Placental epithelial cell (primary cell): ENCODE results near the gene PCDHB3. TPM values are rescaled to one million over a fixed set of nuclear protein-coding genes. Genes with fewer than 3 reads are reported as not detected.

Experiments used
- total RNA-seq: library from RNA; depleted of rRNA; stranded (reverse); fragments of >200 nt; gene quantifications from 2 replicates; pipeline ENCODE4 v1.2.3, GENCODE V29; 2012

PCDHB3 gene
- 0.11 and 0.39 TPM in 2 replicates for total RNA-seq

GRCh38 chr5:141100243-141100805 is at the start of gene PCDHB3:
Gene PCDHB3 (plus strand): TSS chr5:141100473. CDS start chr5:141100650, 177 bp downstream.

GRCh38 chr5:141050622-141051520 is 49.4 kb upstream of the PCDHB3 start, which contains the start of gene PCDHB1:
Gene PCDHB1 (plus strand): TSS chr5:141051374. CDS start chr5:141051471, 97 bp downstream.

DNA sequence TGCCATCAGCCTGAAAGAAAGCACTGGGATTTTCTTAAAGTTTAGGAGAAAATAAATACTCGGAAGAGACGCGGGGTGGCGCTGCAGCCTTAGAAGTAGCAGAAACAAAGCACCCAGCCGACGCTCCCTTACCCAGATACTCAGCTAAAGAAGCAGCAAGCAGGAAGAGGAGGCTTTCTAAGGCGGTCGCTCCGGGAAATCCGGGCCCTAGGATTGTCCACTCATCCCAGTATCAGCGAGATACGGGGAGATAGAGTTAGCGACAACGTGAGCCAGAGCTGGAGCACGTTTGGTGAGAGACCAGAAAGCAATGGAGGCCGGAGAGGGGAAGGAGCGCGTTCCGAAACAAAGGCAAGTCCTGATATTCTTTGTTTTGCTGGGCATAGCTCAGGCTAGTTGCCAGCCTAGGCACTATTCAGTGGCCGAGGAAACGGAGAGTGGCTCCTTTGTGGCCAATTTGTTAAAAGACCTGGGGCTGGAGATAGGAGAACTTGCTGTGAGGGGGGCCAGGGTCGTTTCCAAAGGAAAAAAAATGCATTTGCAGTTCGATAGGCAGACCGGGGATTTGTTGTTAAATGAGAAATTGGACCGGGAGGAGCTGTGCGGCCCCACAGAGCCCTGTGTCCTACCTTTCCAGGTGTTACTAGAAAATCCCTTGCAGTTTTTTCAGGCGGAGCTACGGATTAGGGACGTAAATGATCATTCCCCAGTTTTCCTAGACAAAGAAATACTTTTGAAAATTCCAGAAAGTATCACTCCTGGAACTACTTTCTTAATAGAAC is 5.6 kb upstream of the PCDHB3 start, which contains the start of gene PCDHB2:
PCDHB2 (plus strand) TSS at position 135 of the 782 bp plus-strand sequence; CDS start at position 311, 176 bp downstream.

DNA sequence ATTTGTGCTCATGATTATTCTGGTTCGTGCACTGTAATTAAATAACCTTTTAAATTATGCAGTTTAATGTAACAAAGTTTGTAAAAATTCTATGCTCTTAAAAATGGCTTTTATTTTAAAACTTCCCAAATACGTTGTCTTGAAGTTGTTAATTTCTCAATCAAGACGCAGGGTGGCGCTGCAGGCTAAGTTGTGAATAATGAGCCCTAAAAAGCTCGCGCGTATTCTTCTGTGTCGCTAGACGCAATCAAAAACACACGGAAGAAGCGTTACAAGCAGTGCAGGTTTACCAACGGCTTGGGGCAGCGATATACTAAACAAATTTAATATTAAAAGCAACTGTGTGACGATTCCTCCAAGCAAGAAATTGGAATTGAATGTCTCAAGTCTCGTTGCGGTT is 21.3 kb downstream of the PCDHB3 start, which contains the start of gene PCDHB4:
PCDHB4 (plus strand) TSS at position 256 of the 400 bp plus-strand sequence. CDS start 181 bp downstream, outside the sequence.

DNA sequence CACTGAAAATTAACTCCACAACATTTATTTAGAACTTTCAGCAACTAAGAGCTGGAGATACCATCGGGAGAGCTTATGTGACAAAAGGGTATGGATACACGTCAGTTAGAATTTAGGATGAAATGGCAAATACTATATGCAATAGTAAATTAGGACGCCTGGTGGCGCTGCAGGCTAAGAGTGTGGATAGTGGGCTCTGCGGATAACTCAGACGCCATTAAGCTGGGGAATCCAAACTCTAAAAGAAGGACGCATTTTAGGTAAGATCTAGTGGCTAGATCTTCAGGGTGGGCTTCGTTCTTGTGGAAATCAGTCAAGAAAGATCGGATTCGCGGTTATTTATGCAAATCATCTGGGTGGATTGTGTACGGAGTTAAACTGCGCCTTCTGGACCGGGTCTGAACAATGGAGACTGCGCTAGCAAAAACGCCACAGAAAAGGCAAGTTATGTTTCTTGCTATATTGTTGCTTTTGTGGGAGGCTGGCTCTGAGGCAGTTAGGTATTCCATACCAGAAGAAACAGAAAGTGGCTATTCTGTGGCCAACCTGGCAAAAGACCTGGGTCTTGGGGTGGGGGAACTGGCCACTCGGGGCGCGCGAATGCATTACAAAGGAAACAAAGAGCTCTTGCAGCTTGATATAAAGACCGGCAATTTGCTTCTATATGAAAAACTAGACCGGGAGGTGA is 34.9 kb downstream of the PCDHB3 start, which contains the start of gene PCDHB5:
PCDHB5 (plus strand) TSS at position 177 of the 688 bp plus-strand sequence; CDS start at position 406, 229 bp downstream.

GRCh38 chr5:141149812-141150211 is 49.5 kb downstream of the PCDHB3 start, which contains the start of gene PCDHB6:
Gene PCDHB6 (plus strand): TSS chr5:141150057. CDS start chr5:141150258, 201 bp downstream.

Other genes starting within 250 kb of the PCDHB3 start
- 0.11 and 0.39 TPM in 2 replicates for gene PCDHA10, start 244.6 kb upstream of the PCDHB3 start, total RNA-seq
- under 0.01 and 0.11 TPM in 2 replicates for gene PCDHA11, start 231.5 kb upstream of the PCDHB3 start, total RNA-seq
- gene PCDHA12, start 225.2 kb upstream of the PCDHB3 start, total RNA-seq = under 0.01 and 0.11 TPM in 2 replicates
- 0.11 and 0.39 TPM in 2 replicates for gene PCDHA13, start 218.3 kb upstream of the PCDHB3 start, total RNA-seq
- 0.39 TPM in 1 of 2 replicates, not detected in the other for gene PCDHAC1, start 174.2 kb upstream of the PCDHB3 start, total RNA-seq
- gene PCDHAC2, start 134.0 kb upstream of the PCDHB3 start, total RNA-seq = 0.39 TPM in 1 of 2 replicates, not detected in the other
- gene PCDHB1, start 49.1 kb upstream of the PCDHB3 start, total RNA-seq = not detected in 2 replicates
- 0.39 and 1.2 TPM in 2 replicates for gene PCDHB2, start 5.9 kb upstream of the PCDHB3 start, total RNA-seq
- 0.22 and 0.39 TPM in 2 replicates for gene PCDHB4, start 21.3 kb downstream of the PCDHB3 start, total RNA-seq
- under 0.01 and 0.54 TPM in 2 replicates for gene PCDHB5, start 34.7 kb downstream of the PCDHB3 start, total RNA-seq
- gene PCDHB6, start 49.6 kb downstream of the PCDHB3 start, total RNA-seq = 0.11 and 0.39 TPM in 2 replicates
- gene PCDHB7, start 72.2 kb downstream of the PCDHB3 start, total RNA-seq = 0.22 and 0.79 TPM in 2 replicates
- gene PCDHB8, start 77.3 kb downstream of the PCDHB3 start, total RNA-seq = under 0.01 TPM in 1 of 2 replicates, not detected in the other
- under 0.01 and 0.11 TPM in 2 replicates for gene PCDHB16, start 81.9 kb downstream of the PCDHB3 start, total RNA-seq
- 0.54 TPM in 1 of 2 replicates, not detected in the other for gene PCDHB9, start 86.7 kb downstream of the PCDHB3 start, total RNA-seq
- 0.39 TPM in 1 of 2 replicates, not detected in the other for gene PCDHB10, start 91.9 kb downstream of the PCDHB3 start, total RNA-seq
- 0.39 TPM in 1 of 2 replicates, not detected in the other for gene PCDHB11, start 99.2 kb downstream of the PCDHB3 start, total RNA-seq
- under 0.01 and 0.11 TPM in 2 replicates for gene PCDHB12, start 108.2 kb downstream of the PCDHB3 start, total RNA-seq
- 0.43 and 0.79 TPM in 2 replicates for gene PCDHB13, start 113.4 kb downstream of the PCDHB3 start, total RNA-seq
- 0.22 and 1.2 TPM in 2 replicates for gene PCDHB14, start 122.9 kb downstream of the PCDHB3 start, total RNA-seq
- 0.11 and 0.39 TPM in 2 replicates for gene PCDHB15, start 144.9 kb downstream of the PCDHB3 start, total RNA-seq
- 0.22 and 0.39 TPM in 2 replicates for gene SLC25A2, start 203.6 kb downstream of the PCDHB3 start, total RNA-seq
- 49.9 and 60.9 TPM in 2 replicates for gene TAF7, start 220.3 kb downstream of the PCDHB3 start, total RNA-seq
- 0.22 and 0.39 TPM in 2 replicates for gene PCDHGA1, start 230.0 kb downstream of the PCDHB3 start, total RNA-seq
- gene PCDHGA2, start 238.3 kb downstream of the PCDHB3 start, total RNA-seq = 0.43 and 1.2 TPM in 2 replicates
- gene PCDHGA3, start 243.4 kb downstream of the PCDHB3 start, total RNA-seq = 0.33 and 1.2 TPM in 2 replicates
- gene PCDHGB1, start 249.6 kb downstream of the PCDHB3 start, total RNA-seq = 0.98 and 2.0 TPM in 2 replicates